Uterus (tissue), 2 donors: ENCODE data around the gene PER2.
"Not testable (repeated sequence)": the region's sequence is repeated elsewhere in the genome, so short reads cannot be mapped to it uniquely, and the experiment has no call there.

Experiments used
- CTCF ChIP-seq, 4 experiments: fragments of 200-600 bp in 2 of 4; fragments of 450-650 bp in 2 of 4; sonication (generic) in 2 of 4; IDR thresholded peaks; one replicate each; pipeline ENCODE4 v1.5.1; 2016 to 2019; ENCODE audit warnings: antibody characterized with exemption in 4 of 4, mild to moderate bottlenecking in 2 of 4, moderate library complexity in 1 of 4
- POLR2A ChIP-seq, 2 donors: fragments of 450-650 bp; IDR thresholded peaks; one replicate each; pipeline ENCODE4 v1.6.1; 2016; ENCODE audit warnings: antibody characterized with exemption in 2 of 2, mild to moderate bottlenecking in 1 of 2, moderate library complexity in 1 of 2

DNA sequence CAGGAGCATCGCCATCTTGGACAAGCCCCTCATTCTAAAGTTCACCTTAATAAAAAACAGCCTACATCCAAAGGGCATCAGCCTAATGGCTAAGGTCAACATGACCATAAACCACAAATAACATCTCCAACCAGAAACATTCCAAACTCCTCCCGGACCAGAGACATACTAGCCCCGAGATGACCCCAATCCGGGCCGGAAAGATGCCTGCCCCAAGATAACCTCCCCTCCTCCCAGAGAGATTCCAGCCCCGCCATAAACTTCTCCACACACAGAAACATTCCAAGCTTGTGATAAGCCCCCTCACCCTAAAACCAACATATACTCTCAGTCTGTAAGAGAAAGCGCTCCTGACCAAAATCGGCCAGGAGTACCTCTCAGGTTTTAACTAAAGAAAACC lies 16.7 kb downstream of the PER2 start:
- not testable (repeated sequence) for TF ChIP-seq CTCF, POLR2A (IDR thresholded peaks at IDR 0.05)
